Left hindlimb (tissue), 1 donor: ENCODE measurements around the gene FAM89A.
"Not testable (repeated sequence)": the region's sequence is repeated elsewhere in the genome, so short reads cannot be mapped to it uniquely, and the experiment has no call there.

Experiments used
- DNase-seq: peaks from one replicate; pipeline ENCODE4 v3.0.0-alpha.2; 2018

FAM89A gene

DNA sequence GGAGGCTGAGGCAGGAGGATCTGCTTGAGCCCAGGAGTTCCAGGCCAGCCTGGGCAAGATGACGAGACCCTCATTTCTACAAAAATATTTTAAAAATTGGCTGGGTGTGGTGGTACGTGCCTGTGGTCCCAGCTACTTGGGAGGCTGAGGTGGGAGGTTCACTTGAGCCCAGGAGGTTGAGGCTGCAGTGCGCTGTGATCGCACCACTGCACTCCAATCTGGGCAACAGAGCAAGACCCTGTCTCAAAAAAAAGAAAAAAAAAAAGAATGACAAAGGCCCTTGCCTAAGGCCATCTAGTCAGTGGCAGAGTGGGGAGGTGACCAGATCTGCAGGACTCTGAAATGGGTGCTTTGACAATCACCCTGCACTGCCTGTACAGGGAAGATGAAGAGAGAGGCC is 10.8 kb downstream of the FAM89A start:
- DNase-seq: not testable (repeated sequence)

- no peak for DNase-seq
Measured at GRCh38 chr1:231028682-231029081, 11.4 kb downstream of the FAM89A start.

DNA sequence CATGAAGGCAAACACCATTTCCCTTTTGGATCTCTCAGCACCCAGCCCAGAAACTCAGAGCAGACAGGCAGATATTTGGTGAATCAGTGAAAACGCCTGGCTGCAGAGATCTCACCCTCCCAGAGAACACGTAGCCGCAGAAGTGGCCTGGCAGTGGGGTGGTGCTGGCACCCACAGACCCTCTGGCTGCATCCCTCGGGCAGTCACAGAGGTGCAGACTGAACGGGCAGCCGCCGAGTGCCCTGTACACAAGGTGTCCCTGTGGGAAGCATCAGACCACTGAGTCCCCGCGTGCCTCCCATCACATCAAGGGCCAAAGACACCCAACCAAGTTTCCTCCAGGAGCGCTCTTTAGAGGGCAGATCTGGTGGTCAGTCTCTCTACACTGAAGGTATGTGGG is 12.1 kb downstream of the FAM89A start:
- DNase-seq: no peak

DNA sequence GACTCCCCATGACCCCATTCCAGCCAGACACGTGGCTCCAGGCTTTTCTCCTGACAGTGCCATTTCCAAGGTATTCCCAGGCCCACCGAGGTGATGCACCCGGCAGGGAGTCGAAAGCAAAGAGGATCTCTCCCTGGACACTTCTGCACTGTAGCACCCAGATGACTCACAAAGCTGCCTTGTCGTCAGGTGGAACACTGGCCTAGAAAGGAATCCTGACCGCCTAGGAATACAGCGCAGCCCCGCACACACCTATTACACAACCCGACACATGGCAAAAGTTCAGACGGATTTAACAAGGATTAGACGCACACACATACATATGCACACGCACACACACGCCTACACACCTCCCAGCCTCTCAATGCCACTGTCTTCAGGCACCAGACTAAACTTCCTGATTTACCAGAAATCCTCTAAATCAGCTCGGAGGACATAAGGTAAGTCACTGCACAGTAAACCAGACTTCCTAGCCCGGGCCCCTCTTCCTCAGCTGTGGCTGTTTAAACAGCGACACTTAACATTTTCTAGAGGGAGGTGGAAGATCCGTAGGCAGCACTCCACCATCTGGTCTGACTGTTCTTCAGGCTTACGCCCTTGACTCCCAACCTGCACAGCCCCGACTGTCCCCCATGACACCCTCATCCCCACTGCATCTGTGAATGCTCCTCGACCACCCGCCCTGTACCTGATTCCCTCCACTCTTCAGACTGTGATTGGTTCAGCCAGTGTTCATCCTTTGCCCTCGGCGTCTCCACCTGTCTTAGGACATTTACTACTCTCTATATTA is 12.7 kb downstream of the FAM89A start:
- DNase-seq: no peak

GRCh38 chr1:231026576-231026975 is 13.5 kb downstream of the FAM89A start:
- DNase-seq: no peak

GRCh38 chr1:231023150-231023549 is 16.9 kb downstream of the FAM89A start:
- DNase-seq: no peak

DNA sequence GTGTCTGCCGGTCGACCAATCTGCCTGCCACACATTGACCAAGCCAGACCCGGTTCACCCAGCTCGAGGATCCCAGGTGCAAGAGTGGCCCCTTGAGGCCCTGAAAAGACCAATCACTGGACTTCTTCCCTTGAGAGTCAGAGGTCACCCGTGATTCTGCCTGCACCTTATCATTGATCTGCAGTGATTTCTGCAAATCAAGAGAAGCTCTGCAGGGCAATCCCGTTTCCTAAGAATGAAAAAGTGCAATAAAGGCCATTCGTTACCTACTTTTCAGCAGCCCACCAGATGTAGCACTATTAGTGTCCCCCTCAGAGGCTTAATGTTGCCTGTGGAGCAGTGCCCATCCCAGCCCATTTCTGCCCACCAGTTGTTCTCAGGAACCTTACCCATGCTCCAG is 17.5 kb downstream of the FAM89A start:
- not testable (repeated sequence) for DNase-seq

DNA sequence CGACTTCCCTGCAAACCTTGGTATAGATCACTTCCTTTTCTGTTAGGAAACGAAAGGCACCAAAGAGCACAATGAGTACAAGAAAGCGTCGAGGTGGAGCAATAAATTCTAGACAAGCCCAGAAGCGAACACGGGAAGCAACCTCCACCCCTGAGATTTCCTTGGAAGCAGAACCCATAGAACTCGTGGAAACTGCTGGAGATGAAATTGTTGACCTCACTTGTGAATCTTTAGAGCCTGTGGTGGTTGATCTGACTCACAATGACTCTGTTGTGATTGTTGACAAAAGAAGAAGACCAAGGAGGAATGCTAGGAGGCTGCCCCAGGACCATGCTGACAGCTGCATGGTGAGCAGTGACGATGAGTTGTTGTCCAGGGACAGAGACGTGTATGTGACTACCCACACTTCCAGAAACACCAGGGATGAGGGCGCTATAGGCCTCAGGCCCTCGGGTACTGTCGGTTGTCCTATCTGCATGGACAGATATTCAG is 18.5 kb downstream of the FAM89A start:
- DNase-seq: no peak

DNA sequence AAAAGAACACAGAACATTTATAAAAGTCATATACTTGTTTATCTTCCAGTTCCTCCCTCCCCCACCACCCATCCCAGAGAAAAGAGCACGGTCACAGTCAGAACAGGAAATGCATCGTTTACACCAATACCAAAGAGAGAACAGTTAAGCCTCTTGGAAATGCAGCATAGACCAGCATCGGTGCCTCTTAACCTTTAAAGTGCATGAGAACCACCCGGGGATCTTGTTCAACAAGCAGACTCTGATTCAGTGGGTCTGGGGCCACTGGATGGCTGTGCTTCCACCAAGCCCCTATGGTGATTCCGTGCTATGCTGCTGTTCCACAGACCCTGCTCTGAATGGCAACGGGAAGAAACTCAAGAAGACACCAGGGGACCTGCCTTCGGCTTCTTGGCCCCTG is 19.2 kb downstream of the FAM89A start:
- no peak for DNase-seq

GRCh38 chr1:231020139-231020601 is 19.9 kb downstream of the FAM89A start:
- DNase-seq: no peak

DNA sequence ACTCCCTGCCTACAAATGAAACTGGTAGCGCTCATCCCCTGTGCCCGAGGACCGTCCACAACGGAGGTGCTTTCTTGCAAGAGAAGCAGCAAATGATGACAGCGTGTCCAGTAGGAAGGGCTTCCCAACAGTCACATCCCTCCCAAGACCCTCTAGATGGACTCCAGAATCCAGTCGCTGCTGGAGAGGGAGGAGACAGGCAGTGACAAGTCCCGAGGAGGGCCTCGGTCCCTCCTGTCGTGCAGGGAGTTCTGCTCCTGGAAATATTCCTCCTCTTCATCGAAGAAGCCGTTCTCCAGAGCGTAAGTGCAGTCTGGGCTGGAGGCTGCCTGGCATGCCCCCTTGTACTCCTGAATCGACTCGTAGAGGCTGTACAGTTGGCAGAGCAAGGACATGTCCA is 20.3 kb downstream of the FAM89A start:
- DNase-seq: no peak

- DNase-seq: no peak
Measured at GRCh38 chr1:231016966-231017365, 23.1 kb downstream of the FAM89A start.

DNA sequence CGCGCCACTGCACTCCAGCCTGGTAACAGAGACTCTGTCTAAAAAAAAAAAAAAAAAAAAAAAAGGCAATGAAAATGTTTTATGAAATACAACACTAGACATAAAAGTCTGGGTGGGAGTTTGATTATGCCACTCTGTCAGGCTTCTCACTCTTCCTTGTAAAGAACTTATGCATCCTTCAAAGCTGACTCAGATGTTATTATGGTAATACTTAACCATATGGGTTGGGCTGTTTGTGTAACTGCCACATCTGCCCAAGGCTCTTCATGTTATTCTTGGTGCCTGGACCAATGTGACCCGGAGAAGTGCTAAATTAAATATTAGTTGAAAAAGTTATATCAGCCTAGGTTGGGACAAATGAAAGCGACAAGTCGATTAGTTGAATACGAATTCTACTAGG is 23.8 kb downstream of the FAM89A start:
- no peak for DNase-seq

GRCh38 chr1:231013391-231014015 is 26.6 kb downstream of the FAM89A start:
- no peak for DNase-seq

DNA sequence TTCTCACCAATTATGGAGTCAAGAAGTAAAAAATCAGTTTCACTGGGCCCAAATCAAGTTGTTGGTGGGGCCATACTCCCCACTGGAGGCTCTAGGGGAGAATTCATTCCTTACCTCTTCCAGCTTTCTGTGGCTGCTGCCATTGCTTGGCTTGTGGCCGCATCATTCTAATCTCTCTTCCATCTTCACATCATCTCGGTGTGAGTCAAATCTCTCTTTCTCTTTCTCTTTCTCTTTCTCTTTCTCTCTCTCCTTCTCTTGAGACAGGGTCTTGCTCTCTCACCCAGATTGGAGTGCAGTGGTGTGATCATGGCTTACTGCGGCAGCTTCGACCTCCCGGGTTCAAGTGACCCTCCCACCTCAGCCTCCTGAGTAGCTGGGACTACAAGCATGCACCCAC is 28.1 kb downstream of the FAM89A start:
- DNase-seq: no peak

DNA sequence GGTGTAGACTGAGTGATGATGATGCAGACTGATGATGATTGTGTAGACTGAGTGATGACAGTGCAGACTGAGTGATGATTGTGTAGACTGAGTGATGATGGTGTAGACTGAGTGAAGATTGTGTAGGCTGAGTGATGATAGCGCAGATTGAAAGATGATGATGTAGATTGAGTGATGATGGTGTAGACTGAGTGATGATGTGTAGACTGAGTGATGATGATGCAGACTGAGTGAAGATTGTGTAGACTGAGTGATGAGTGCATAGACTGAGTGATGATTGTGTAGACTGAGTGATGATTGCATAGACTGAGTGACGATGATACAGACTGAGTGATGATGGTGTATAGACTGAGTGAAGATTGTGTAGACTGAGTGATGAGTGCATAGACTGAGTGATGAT is 28.7 kb downstream of the FAM89A start:
- DNase-seq: no peak

- DNase-seq: not testable (repeated sequence)
Measured at GRCh38 chr1:231007535-231007934, 32.5 kb downstream of the FAM89A start.

GRCh38 chr1:231001892-231002291 is 38.2 kb downstream of the FAM89A start:
- DNase-seq: no peak

GRCh38 chr1:231000639-231001038 is 39.4 kb downstream of the FAM89A start:
- DNase-seq: no peak

- DNase-seq: no peak
Measured at GRCh38 chr1:231000201-231000600, 39.9 kb downstream of the FAM89A start.

DNA sequence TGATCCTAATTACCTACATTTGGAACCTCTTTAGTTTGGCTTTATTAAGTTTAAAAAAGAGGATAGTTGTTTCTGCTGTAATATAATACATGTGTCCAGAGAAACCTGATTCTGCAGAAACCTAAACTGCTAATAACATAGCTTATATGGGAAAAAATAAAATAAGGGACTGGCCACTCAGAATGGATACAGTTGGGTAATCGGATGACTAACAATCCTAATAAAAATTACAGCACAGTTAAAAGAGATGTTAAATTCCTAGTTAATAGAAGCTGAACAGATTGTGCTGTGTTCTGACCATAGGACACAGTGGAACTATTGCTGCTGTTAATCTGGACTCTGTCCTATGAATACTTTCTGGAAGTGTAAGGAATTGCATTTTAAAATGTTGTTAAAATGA is 45.2 kb downstream of the FAM89A start:
- no peak for DNase-seq

DNA sequence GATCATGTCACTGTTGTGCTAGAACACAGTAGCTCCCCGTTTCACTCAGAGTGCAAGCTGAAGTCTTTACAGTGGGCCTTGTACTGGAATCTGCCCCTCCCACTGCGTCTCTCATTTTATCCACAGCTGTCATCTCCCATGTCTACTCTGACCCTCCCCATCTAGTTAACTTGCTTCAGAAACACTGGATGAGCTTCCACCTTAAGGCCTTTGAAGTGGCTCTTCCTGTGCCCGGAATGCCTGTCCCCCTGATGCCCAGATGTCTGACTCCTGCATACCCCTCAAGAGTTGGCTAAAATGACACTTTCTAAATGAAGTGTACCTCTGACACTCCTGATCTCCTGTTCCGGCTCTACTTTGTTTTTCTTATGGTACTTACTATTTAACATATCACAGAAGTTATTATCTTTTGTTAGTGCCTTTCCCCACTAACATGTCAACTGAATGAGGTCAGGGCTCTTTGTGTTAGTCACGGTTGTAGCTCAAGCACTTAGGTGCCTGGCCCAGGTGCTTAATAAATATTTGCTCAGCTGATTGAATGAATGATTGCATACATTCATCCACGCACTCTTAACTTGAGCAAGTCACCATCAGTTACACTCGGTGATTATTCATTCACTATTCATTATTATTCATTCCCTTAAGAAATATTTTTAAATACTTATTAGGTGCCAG is 47.8 kb downstream of the FAM89A start:
- DNase-seq: no peak

DNA sequence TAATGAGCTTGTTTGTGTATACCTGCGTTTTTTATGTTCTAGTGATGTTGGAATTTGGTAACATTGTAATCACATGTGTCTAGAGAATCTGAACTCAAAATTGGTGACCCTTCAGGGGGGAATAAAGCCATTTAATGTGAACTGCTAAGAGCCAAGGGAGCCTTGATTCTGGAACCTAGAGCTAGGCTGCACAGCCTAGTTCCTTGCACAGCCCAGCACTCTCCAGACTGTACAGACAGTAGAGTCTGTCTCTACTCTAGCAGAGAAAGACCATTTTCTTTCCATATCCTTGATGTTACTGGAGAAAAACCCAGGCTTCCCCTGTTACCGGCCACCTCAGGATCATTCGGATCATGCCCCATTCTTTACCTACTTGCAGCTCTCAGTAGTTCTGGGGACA is 52.6 kb downstream of the FAM89A start:
- DNase-seq: no peak

DNA sequence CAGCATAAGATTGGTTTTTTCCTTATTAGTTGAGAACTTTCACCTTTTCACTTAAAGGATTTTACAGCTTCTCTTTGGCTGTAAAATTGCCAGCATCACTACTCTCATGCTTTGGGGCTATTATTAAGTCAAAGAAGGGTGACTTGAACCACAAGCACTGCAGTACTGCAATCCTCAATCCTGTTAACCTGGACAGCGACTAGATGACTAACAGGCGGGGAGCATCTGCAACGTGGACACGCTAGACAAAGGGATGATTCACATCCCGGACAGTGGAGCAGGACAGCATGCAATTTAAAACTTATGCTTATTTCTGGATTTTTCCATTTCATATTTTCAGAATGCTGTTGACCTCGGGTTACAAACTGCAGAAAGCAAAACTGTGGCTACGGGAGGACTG is 53.1 kb downstream of the FAM89A start:
- DNase-seq: no peak
